Measurements from ENCODE around the gene JAKMIP1. TPM values are rescaled to one million over a fixed set of nuclear protein-coding genes. Genes with fewer than 3 reads are reported as not detected.

JAKMIP1 gene
- polyA plus RNA-seq, 4 donors: 0.08 to 0.17 TPM; not detected in 2

- no peak for DNase-seq (ENCODE audit: low read depth in 4 of 4, low spot score in 3 of 4)
Observed at GRCh38 chr4:6123116-6123515, 77.2 kb downstream of the JAKMIP1 start.

GRCh38 chr4:6122496-6122895 lies 77.9 kb downstream of the JAKMIP1 start:
- DNase-seq (ENCODE audit: low read depth in 4 of 4, low spot score in 3 of 4): no peak

GRCh38 chr4:6121941-6122340 lies 78.4 kb downstream of the JAKMIP1 start:
- DNase-seq (ENCODE audit: low read depth in 4 of 4, low spot score in 3 of 4): no peak

GRCh38 chr4:6121276-6121850 lies 79.0 kb downstream of the JAKMIP1 start:
- DNase-seq (ENCODE audit: low read depth in 4 of 4, low spot score in 3 of 4): no peak

GRCh38 chr4:6120361-6120760 lies 80.0 kb downstream of the JAKMIP1 start:
- no peak for DNase-seq (ENCODE audit: low read depth in 4 of 4, low spot score in 3 of 4)

GRCh38 chr4:6119507-6120020 lies 80.8 kb downstream of the JAKMIP1 start:
- no peak for DNase-seq (ENCODE audit: low read depth in 4 of 4, low spot score in 3 of 4)

- DNase-seq (ENCODE audit: low read depth in 4 of 4, low spot score in 3 of 4): no peak
Observed at GRCh38 chr4:6118201-6118600, 82.1 kb downstream of the JAKMIP1 start.

GRCh38 chr4:6116696-6117285 lies 83.6 kb downstream of the JAKMIP1 start:
- no peak for DNase-seq (ENCODE audit: low read depth in 4 of 4, low spot score in 3 of 4)

GRCh38 chr4:6115746-6116586 lies 84.4 kb downstream of the JAKMIP1 start:
- no peak for DNase-seq (ENCODE audit: low read depth in 4 of 4, low spot score in 3 of 4)

- DNase-seq (ENCODE audit: low read depth in 4 of 4, low spot score in 3 of 4): no peak
Observed at GRCh38 chr4:6115342-6115741, 85.0 kb downstream of the JAKMIP1 start.

GRCh38 chr4:6114601-6115000 lies 85.7 kb downstream of the JAKMIP1 start:
- no peak for DNase-seq (ENCODE audit: low read depth in 4 of 4, low spot score in 3 of 4)

GRCh38 chr4:6114181-6114580 lies 86.2 kb downstream of the JAKMIP1 start:
- no peak for DNase-seq (ENCODE audit: low read depth in 4 of 4, low spot score in 3 of 4)

- no peak for DNase-seq (ENCODE audit: low read depth in 4 of 4, low spot score in 3 of 4)
Observed at GRCh38 chr4:6113641-6114040, 86.7 kb downstream of the JAKMIP1 start.

- no peak for DNase-seq (ENCODE audit: low read depth in 4 of 4, low spot score in 3 of 4)
Observed at GRCh38 chr4:6112606-6113290, 87.6 kb downstream of the JAKMIP1 start.

GRCh38 chr4:6111354-6111960 lies 88.9 kb downstream of the JAKMIP1 start:
- DNase-seq (ENCODE audit: low read depth in 4 of 4, low spot score in 3 of 4): no peak

GRCh38 chr4:6110681-6111353 lies 89.5 kb downstream of the JAKMIP1 start:
- no peak for DNase-seq (ENCODE audit: low read depth in 4 of 4, low spot score in 3 of 4)

- DNase-seq (ENCODE audit: low read depth in 4 of 4, low spot score in 3 of 4): no peak
Observed at GRCh38 chr4:6109842-6110560, 90.3 kb downstream of the JAKMIP1 start.

- no peak for DNase-seq (ENCODE audit: low read depth in 4 of 4, low spot score in 3 of 4)
Observed at GRCh38 chr4:6107886-6108285, 92.5 kb downstream of the JAKMIP1 start.

GRCh38 chr4:6107114-6107791 lies 93.1 kb downstream of the JAKMIP1 start:
- DNase-seq (ENCODE audit: low read depth in 4 of 4, low spot score in 3 of 4): no peak
